ENCODE results near the gene OR2G3. TPM values are rescaled to one million over a fixed set of nuclear protein-coding genes. Genes with fewer than 3 reads are reported as not detected.

Gene OR2G3
- total RNA-seq, 1 experiment from 2014 or later: not detected

Small RNAs within 50 kb of the gene (small RNA-seq; reads per million reads assigned to genes)
- 0 reads per million in 2 experiments for gene RF00026

Other genes with a start within 250 kb of the OR2G3 start
- gene NLRP3, start 189.4 kb upstream of the OR2G3 start, total RNA-seq (2014; rRNA removed; shearing (Covaris generic)): 0.16 TPM in 1 of 2 replicates, not detected in the other
- gene OR2B11, start 147.5 kb upstream of the OR2G3 start, total RNA-seq (2014; rRNA removed; shearing (Covaris generic)): not detected in 2 replicates
- 0.03 and 0.05 TPM in 2 replicates for gene OR2C3, start 69.1 kb upstream of the OR2G3 start, total RNA-seq (2014; rRNA removed; shearing (Covaris generic))
- gene GCSAML, start 56.5 kb upstream of the OR2G3 start, total RNA-seq (2014; rRNA removed; shearing (Covaris generic)): 0.32 and 0.43 TPM in 2 replicates
- gene OR2G2, start 17.2 kb upstream of the OR2G3 start, total RNA-seq (2014; rRNA removed; shearing (Covaris generic)): not detected in 2 replicates
- not detected in 2 replicates for gene OR13G1, start 74.2 kb downstream of the OR2G3 start, total RNA-seq (2014; rRNA removed; shearing (Covaris generic))
- not detected in 2 replicates for gene OR6F1, start 111.1 kb downstream of the OR2G3 start, total RNA-seq (2014; rRNA removed; shearing (Covaris generic))
- not detected in 2 replicates for gene OR14K1, start 133.0 kb downstream of the OR2G3 start, total RNA-seq (2014; rRNA removed; shearing (Covaris generic))
- gene OR14A2, start 142.6 kb downstream of the OR2G3 start, total RNA-seq (2014; rRNA removed; shearing (Covaris generic)): not detected in 2 replicates
- not detected in 2 replicates for gene OR1C1, start 155.0 kb downstream of the OR2G3 start, total RNA-seq (2014; rRNA removed; shearing (Covaris generic))
- not detected in 2 replicates for gene OR14A16, start 218.5 kb downstream of the OR2G3 start, total RNA-seq (2014; rRNA removed; shearing (Covaris generic))
- not detected in 2 replicates for gene OR11L1, start 236.3 kb downstream of the OR2G3 start, total RNA-seq (2014; rRNA removed; shearing (Covaris generic))

All from SK-MEL-5 (cell line).